ENCODE results near the gene CTSC.

GRCh38 chr11:88353386-88353785, 15.8 kb upstream of the CTSC start:
- TF ChIP-seq CTCF (IDR thresholded peaks at IDR 0.05; ENCODE audit: low read depth, low read length) (no peak), POLR2A (IDR thresholded peaks at IDR 0.05; ENCODE audit: extremely low read depth, insufficient read length) (no peak)
